Measurements from ENCODE around the gene ARL8B. TPM values are rescaled to one million over a fixed set of nuclear protein-coding genes. Genes with fewer than 3 reads are reported as not detected.

ARL8B gene
- total and polyA plus RNA-seq, 9 of the 15 experiments (the other 6 are each of a cell fraction or from before 2014, with no cell fraction given): 28.5 to 99.4 (median 77.2) TPM

GRCh38 chr3:5197470-5198312 lies 75.6 kb downstream of the ARL8B start (continued):
- no peak for TF ChIP-seq ZNF609 (CRISPR knock-in tag; IDR thresholded peaks at IDR 0.05; ENCODE audit: borderline replicate concordance)
- no peak for TF ChIP-seq PCBP1 (IDR thresholded peaks at IDR 0.05; ENCODE audit: low read depth, low read length, poor library complexity, severe bottlenecking)
- TF ChIP-seq MTA1 (IDR thresholded peaks at IDR 0.05; ENCODE audit: borderline replicate concordance): peak; percentile 70; the same call in 1 of the 2 replicates
- no peak for TF ChIP-seq MAFK (IDR thresholded peaks at IDR 0.05; ENCODE audit: low read length)
- 0 out of 2 replicates have a peak, but pooled peaks have one; percentile 55 for TF ChIP-seq ZNF586 (CRISPR knock-in tag; conservative IDR thresholded peaks at IDR 0.05)
- no peak for TF ChIP-seq ZNF140 (CRISPR knock-in tag; IDR thresholded peaks at IDR 0.05)
- no peak for TF ChIP-seq CTCFL (IDR thresholded peaks at IDR 0.05; ENCODE audit: borderline replicate concordance, insufficient read depth, low read depth, low read length, poor library complexity, severe bottlenecking)
- TF ChIP-seq PRMT5 (CRISPR knock-in tag; IDR thresholded peaks at IDR 0.05): no peak
- no peak for TF ChIP-seq ZNF3 (CRISPR knock-in tag; IDR thresholded peaks at IDR 0.05)
- no peak; the same call in 1 of the 2 replicates for TF ChIP-seq HCFC1 (IDR thresholded peaks at IDR 0.05; ENCODE audit: low read depth, low read length)
- TF ChIP-seq GTF2B (IDR thresholded peaks at IDR 0.05; ENCODE audit: extremely low read depth, insufficient read length): no peak
- no peak for TF ChIP-seq PHF21A (IDR thresholded peaks at IDR 0.05; ENCODE audit: borderline replicate concordance, low read depth)
- TF ChIP-seq TEAD4 (IDR thresholded peaks at IDR 0.05; ENCODE audit: low read length): no peak; the same call in 1 of the 2 replicates
- TF ChIP-seq TEAD4 (CRISPR knock-in tag; IDR thresholded peaks at IDR 0.05; ENCODE audit: borderline replicate concordance): no peak
- no peak for TF ChIP-seq TFAM (CRISPR knock-in tag; conservative IDR thresholded peaks at IDR 0.05)
- TF ChIP-seq ZNF232 (CRISPR knock-in tag; IDR thresholded peaks at IDR 0.05): no peak
- no peak for TF ChIP-seq CCAR2 (IDR thresholded peaks at IDR 0.05; ENCODE audit: low read depth, low read length)
- TF ChIP-seq ZBTB8A (IDR thresholded peaks at IDR 0.05; ENCODE audit: partially characterized antibody): no peak
- TF ChIP-seq SRF (CRISPR knock-in tag; IDR thresholded peaks at IDR 0.05): 0 out of 4 replicates have a peak, but pooled peaks of 1 of the 2 experiments have one; percentile 1
- no peak for TF ChIP-seq ZZZ3 (IDR thresholded peaks at IDR 0.05)
- TF ChIP-seq NRF1 (conservative IDR thresholded peaks at IDR 0.05 in 1 of 2, IDR thresholded peaks at IDR 0.05 in 1 of 2): no peak; a peak in 1 of 4 replicates

Measured in K562 (cell line).